Endothelial cell of umbilical vein (primary cell): ENCODE results near the gene TEDC2.

Experiments
- CTCF ChIP-seq, 2 donors: IDR thresholded peaks; 1 replicate in 1 of 2; 2 replicates in 1 of 2; pipeline ENCODE4 v1.5.1; 2011; ENCODE audit warnings: low read length in 2 of 2, mild to moderate bottlenecking in 2 of 2, moderate library complexity in 2 of 2, control low read depth in 1 of 2, inconsistent platforms in 1 of 2, low read depth in 1 of 2; ENCODE audit not compliant: insufficient read depth in 1 of 2; ENCODE audit errors: extremely low read depth in 1 of 2
- EZH2 ChIP-seq: IDR thresholded peaks from 2 replicates; pipeline ENCODE4 v1.6.1; 2012; ENCODE audit warnings: borderline replicate concordance, low read depth, mild to moderate bottlenecking, moderate library complexity, low read length, inconsistent platforms; ENCODE audit not compliant: severe bottlenecking
- TF ChIP-seq, protein P1 (sequence below): IDR thresholded peaks from 2 replicates; pipeline ENCODE4 v1.6.1; 2011; ENCODE audit not compliant: insufficient read depth, insufficient read length

GRCh38 chr16:2437032-2437790, 22.7 kb upstream of the TEDC2 start:
- no peak for TF ChIP-seq CTCF (IDR thresholded peaks at IDR 0.05; ENCODE audit: extremely low read depth in 1 of 2, insufficient read depth in 1 of 2, low read depth in 1 of 2, low read length in 2 of 2)
- TF ChIP-seq, protein P1, sequence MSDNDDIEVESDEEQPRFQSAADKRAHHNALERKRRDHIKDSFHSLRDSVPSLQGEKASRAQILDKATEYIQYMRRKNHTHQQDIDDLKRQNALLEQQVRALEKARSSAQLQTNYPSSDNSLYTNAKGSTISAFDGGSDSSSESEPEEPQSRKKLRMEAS = no peak
- TF ChIP-seq EZH2 = no peak
